ENCODE data around the gene TMEM108. TPM values are rescaled to one million over a fixed set of nuclear protein-coding genes. Genes with fewer than 3 reads are reported as not detected.

The TMEM108 gene
- total and polyA plus RNA-seq, 2 of the 4 experiments (the other 2 are of a cell fraction), result 0.18 to 2.2 TPM

DNA sequence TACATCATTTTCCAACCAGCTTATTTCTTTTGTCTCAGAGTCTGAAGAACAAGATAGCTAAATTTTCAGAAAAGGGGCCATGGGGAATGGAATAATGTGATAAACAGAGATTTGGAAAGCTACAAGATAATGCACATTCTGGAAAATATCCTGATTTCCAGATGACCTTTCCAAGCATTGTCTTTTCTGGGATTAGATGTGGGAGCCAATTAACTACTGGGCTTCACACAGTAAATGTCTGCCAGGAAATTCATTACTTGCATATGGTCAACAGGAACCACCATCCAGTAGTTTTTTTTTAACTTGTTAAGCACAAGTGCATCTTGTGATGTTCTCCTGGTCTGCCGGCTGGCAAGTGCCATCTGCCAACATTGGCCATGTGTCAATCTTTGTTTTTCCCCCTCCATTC is 230.5 kb downstream of the TMEM108 start:
- dilution Hi-C loops (cut with HindIII; ENCODE audit: low sequenced_read_pairs, unreplicated experiment) (no loop called here), in situ Hi-C loops (cut with MboI; ENCODE audit: low sequenced_read_pairs) (no loop called here), intact Hi-C loops (cut with micrococcal nuclease) (loop anchor here (5.0 kb wide), 1 partner anchor 49 kb away; no protein-coding TSS in a partner anchor)
- no peak overlapping the region for H3K4me3 ChIP-seq (ENCODE audit: insufficient read depth, low read depth, low read length)
- DNase-seq (no peak), ATAC-seq (ENCODE audit: low read depth) (no peak)
- no peak overlapping the region for H4K91ac ChIP-seq (ENCODE audit: insufficient read depth, low read depth, low read length)
- no peak overlapping the region for H2BK15ac ChIP-seq (ENCODE audit: low read depth, low read length)
- H2AK9ac ChIP-seq (replicated peaks; ENCODE audit: low read depth, low read length, poor library complexity), result no peak overlapping the region
- H4K20me1 ChIP-seq (ENCODE audit: insufficient read depth, low read length), result no peaks in the 10 kb centered on the region
- POLR2A ChIA-PET (ENCODE audit: unreplicated experiment), result no interaction called here
- CTCF ChIA-PET, result no interaction called here
- H2BK120ac ChIP-seq (ENCODE audit: low read depth, low read length), result no peak overlapping the region
- H3K9me3 ChIP-seq (ENCODE audit: control insufficient read depth, insufficient read depth, low read length), result no peaks in the 10 kb centered on the region
- H3K4me2 ChIP-seq (ENCODE audit: low read depth, low read length), result no peak overlapping the region
- no TSS peak for BruUV-seq (replicated peaks)
- no peak overlapping the region for H2BK20ac ChIP-seq (ENCODE audit: low read depth, low read length)
- TF ChIP-seq FOS (IDR thresholded peaks at IDR 0.05; ENCODE audit: low read depth, low read length), result no peak
- no peak for TF ChIP-seq NFE2L2 (IDR thresholded peaks at IDR 0.05; ENCODE audit: low read depth, low read length)
- no peak for TF ChIP-seq CEBPB (IDR thresholded peaks at IDR 0.05; ENCODE audit: low read depth, low read length)
- TF ChIP-seq POLR2A (IDR thresholded peaks at IDR 0.05; ENCODE audit: low read depth, low read length), result no peak
- TF ChIP-seq SMC3 (IDR thresholded peaks at IDR 0.05; ENCODE audit: low read depth, low read length), result no peak
- TF ChIP-seq BHLHE40 (IDR thresholded peaks at IDR 0.05; ENCODE audit: low read depth, low read length), result no peak
- no peak for TF ChIP-seq CHD1 (IDR thresholded peaks at IDR 0.05; ENCODE audit: low read depth, low read length)
- TF ChIP-seq RCOR1 (IDR thresholded peaks at IDR 0.05; ENCODE audit: insufficient replicate concordance, low read length), result no peak
- TF ChIP-seq, protein P1, sequence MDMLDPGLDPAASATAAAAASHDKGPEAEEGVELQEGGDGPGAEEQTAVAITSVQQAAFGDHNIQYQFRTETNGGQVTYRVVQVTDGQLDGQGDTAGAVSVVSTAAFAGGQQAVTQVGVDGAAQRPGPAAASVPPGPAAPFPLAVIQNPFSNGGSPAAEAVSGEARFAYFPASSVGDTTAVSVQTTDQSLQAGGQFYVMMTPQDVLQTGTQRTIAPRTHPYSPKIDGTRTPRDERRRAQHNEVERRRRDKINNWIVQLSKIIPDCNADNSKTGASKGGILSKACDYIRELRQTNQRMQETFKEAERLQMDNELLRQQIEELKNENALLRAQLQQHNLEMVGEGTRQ (IDR thresholded peaks at IDR 0.05; ENCODE audit: low read depth, low read length), result no peak
- TF ChIP-seq, protein P2, sequence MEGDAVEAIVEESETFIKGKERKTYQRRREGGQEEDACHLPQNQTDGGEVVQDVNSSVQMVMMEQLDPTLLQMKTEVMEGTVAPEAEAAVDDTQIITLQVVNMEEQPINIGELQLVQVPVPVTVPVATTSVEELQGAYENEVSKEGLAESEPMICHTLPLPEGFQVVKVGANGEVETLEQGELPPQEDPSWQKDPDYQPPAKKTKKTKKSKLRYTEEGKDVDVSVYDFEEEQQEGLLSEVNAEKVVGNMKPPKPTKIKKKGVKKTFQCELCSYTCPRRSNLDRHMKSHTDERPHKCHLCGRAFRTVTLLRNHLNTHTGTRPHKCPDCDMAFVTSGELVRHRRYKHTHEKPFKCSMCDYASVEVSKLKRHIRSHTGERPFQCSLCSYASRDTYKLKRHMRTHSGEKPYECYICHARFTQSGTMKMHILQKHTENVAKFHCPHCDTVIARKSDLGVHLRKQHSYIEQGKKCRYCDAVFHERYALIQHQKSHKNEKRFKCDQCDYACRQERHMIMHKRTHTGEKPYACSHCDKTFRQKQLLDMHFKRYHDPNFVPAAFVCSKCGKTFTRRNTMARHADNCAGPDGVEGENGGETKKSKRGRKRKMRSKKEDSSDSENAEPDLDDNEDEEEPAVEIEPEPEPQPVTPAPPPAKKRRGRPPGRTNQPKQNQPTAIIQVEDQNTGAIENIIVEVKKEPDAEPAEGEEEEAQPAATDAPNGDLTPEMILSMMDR (conservative IDR thresholded peaks at IDR 0.05; ENCODE audit: low read depth, low read length), result no peak
- TF ChIP-seq, protein P3, sequence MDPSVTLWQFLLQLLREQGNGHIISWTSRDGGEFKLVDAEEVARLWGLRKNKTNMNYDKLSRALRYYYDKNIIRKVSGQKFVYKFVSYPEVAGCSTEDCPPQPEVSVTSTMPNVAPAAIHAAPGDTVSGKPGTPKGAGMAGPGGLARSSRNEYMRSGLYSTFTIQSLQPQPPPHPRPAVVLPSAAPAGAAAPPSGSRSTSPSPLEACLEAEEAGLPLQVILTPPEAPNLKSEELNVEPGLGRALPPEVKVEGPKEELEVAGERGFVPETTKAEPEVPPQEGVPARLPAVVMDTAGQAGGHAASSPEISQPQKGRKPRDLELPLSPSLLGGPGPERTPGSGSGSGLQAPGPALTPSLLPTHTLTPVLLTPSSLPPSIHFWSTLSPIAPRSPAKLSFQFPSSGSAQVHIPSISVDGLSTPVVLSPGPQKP (IDR thresholded peaks at IDR 0.05; ENCODE audit: borderline replicate concordance, low read depth, low read length), result no peak
- TF ChIP-seq RAD21 (IDR thresholded peaks at IDR 0.05; ENCODE audit: low read length), result no peak
- no peak for TF ChIP-seq MAZ (IDR thresholded peaks at IDR 0.05; ENCODE audit: borderline replicate concordance, low read depth, low read length)
- no peak for TF ChIP-seq MAFK (IDR thresholded peaks at IDR 0.05; ENCODE audit: low read depth, low read length)
- no peak for TF ChIP-seq RFX5 (IDR thresholded peaks at IDR 0.05; ENCODE audit: low read depth, low read length)
- no peak for TF ChIP-seq MXI1 (IDR thresholded peaks at IDR 0.05; ENCODE audit: borderline replicate concordance, low read depth, low read length)
- no peak overlapping the region for H3K9ac ChIP-seq (ENCODE audit: low read depth, low read length)
- H4K8ac ChIP-seq (ENCODE audit: low read depth in 2 of 2, low read length in 2 of 2), result no peak overlapping the region
- no peaks in the 10 kb centered on the region for H3K79me1 ChIP-seq (ENCODE audit: low read depth in 1 of 2, low read length in 2 of 2)
- no peak overlapping the region for H3K27ac ChIP-seq (ENCODE audit: insufficient read depth, low read length)
- H2AK5ac ChIP-seq (ENCODE audit: low read depth, low read length), result no peak overlapping the region
- H3K56ac ChIP-seq (ENCODE audit: extremely low read depth, insufficient read depth, low read length), result no peak overlapping the region
- no peak overlapping the region for H3K23ac ChIP-seq (ENCODE audit: low read depth, low read length)
- H3K27me3 ChIP-seq (ENCODE audit: control insufficient read depth, insufficient read depth, low read length), result no peaks in the 10 kb centered on the region; the same call in 1 of the 2 replicates
- no CpG with 5 or more reads among the region's 1 CpG for WGBS, 2 experiments (ENCODE audit: extremely low coverage in 2 of 2, insufficient read length in 1 of 2)
- no peak overlapping the region for H2AFZ ChIP-seq (replicated peaks; ENCODE audit: low read length, poor library complexity)
- peaks cover 5% of the 10 kb centered on the region for H3K4me1 ChIP-seq (ENCODE audit: control insufficient read depth, insufficient read depth, low read length)
- H3K36me3 ChIP-seq (ENCODE audit: control insufficient read depth, insufficient read depth, low read length), result no peaks in the 10 kb centered on the region
- H3K4ac ChIP-seq (ENCODE audit: low read depth, low read length), result no peak overlapping the region
- no peaks in the 10 kb centered on the region for H3K9me1 ChIP-seq (ENCODE audit: insufficient read depth, low read length)
- H2BK5ac ChIP-seq (ENCODE audit: low read depth, low read length, poor library complexity, severe bottlenecking), result no peak overlapping the region
- H4K5ac ChIP-seq (ENCODE audit: low read depth, low read length), result no peak overlapping the region
- H3K18ac ChIP-seq (ENCODE audit: low read depth, low read length), result no peak overlapping the region
- H3K14ac ChIP-seq (replicated peaks; ENCODE audit: low read depth, low read length), result no peak overlapping the region
